ENCODE results near the gene VCAM1. TPM values are rescaled to one million over a fixed set of nuclear protein-coding genes. Genes with fewer than 3 reads are reported as not detected.

VCAM1 gene
- total and polyA plus RNA-seq, 2 experiments from 2014 or later: not detected

DNA sequence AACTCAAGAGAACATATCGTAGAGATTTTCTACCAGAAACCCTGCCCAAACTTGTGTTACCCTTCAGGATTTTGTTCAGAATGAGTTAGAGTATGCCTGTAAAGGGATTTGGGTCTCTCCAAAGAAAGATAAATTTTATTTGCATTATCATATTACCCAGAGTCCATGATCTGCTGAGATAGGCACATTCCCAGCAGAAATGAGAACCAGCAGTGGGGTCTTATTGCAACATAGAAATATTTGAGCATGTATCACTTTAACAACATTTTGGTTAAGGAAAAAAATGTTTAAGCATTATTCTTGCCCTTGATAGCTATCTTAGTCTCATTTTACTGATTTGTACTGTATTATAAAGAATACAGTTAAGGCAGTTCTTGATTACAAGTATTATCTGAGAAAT lies 10.6 kb downstream of the VCAM1 start (continued):
- no peak for TF ChIP-seq NANOG (IDR thresholded peaks at IDR 0.05; ENCODE audit: borderline replicate concordance)
- TF ChIP-seq, protein P1, sequence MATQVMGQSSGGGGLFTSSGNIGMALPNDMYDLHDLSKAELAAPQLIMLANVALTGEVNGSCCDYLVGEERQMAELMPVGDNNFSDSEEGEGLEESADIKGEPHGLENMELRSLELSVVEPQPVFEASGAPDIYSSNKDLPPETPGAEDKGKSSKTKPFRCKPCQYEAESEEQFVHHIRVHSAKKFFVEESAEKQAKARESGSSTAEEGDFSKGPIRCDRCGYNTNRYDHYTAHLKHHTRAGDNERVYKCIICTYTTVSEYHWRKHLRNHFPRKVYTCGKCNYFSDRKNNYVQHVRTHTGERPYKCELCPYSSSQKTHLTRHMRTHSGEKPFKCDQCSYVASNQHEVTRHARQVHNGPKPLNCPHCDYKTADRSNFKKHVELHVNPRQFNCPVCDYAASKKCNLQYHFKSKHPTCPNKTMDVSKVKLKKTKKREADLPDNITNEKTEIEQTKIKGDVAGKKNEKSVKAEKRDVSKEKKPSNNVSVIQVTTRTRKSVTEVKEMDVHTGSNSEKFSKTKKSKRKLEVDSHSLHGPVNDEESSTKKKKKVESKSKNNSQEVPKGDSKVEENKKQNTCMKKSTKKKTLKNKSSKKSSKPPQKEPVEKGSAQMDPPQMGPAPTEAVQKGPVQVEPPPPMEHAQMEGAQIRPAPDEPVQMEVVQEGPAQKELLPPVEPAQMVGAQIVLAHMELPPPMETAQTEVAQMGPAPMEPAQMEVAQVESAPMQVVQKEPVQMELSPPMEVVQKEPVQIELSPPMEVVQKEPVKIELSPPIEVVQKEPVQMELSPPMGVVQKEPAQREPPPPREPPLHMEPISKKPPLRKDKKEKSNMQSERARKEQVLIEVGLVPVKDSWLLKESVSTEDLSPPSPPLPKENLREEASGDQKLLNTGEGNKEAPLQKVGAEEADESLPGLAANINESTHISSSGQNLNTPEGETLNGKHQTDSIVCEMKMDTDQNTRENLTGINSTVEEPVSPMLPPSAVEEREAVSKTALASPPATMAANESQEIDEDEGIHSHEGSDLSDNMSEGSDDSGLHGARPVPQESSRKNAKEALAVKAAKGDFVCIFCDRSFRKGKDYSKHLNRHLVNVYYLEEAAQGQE (IDR thresholded peaks at IDR 0.05; ENCODE audit: unreplicated experiment): no peak

- Mint-ChIP-seq H3K27me3 (ENCODE audit: insufficient read depth, low read depth, poor library complexity) (no peaks in the 10 kb centered on the region), H3K4me1 (no peaks in the 10 kb centered on the region; the same call in 2 of the 3 replicates), H3K36me3 (ENCODE audit: low read depth) (no peaks in the 10 kb centered on the region), H3K4me3 (no peak overlapping the region), H3K9me3 (no peaks in the 10 kb centered on the region), H3K27ac (no peak overlapping the region)
- Histone ChIP-seq H4K20me1 (replicated peaks; ENCODE audit: insufficient read depth) (no peaks in the 10 kb centered on the region), H3F3A (replicated peaks; ENCODE audit: low read depth) (no peaks in the 10 kb centered on the region), H3K36me3 (ENCODE audit: insufficient read depth) (no peaks in the 10 kb centered on the region), H3K27me3 (ENCODE audit: insufficient read depth) (no peaks in the 10 kb centered on the region), H3K4me1 (ENCODE audit: insufficient read depth) (no peaks in the 10 kb centered on the region), H3K4me3 (no peak overlapping the region), H3K79me2 (replicated peaks; ENCODE audit: insufficient read depth) (no peaks in the 10 kb centered on the region), H3K4me2 (no peak overlapping the region), H2AFZ (no peak overlapping the region), H3K27ac (ENCODE audit: low read depth) (no peak overlapping the region), H3K9me2 (ENCODE audit: insufficient read depth) (0 out of 2 replicates have a peak, but pooled peaks cover 2% of the 10 kb centered on the region)
- ATAC-seq: no peak
- TF ChIP-seq ZNF114 (CRISPR knock-in tag; IDR thresholded peaks at IDR 0.05) (no peak), EZH2phosphoT487 (IDR thresholded peaks at IDR 0.05; ENCODE audit: unreplicated experiment) (no peak), JUNB (IDR thresholded peaks at IDR 0.05; ENCODE audit: unreplicated experiment) (no peak), POLR2AphosphoS5 (IDR thresholded peaks at IDR 0.05; ENCODE audit: low read depth) (no peak), ETS1 (IDR thresholded peaks at IDR 0.05) (no peak)
- TF ChIP-seq, protein P2, sequence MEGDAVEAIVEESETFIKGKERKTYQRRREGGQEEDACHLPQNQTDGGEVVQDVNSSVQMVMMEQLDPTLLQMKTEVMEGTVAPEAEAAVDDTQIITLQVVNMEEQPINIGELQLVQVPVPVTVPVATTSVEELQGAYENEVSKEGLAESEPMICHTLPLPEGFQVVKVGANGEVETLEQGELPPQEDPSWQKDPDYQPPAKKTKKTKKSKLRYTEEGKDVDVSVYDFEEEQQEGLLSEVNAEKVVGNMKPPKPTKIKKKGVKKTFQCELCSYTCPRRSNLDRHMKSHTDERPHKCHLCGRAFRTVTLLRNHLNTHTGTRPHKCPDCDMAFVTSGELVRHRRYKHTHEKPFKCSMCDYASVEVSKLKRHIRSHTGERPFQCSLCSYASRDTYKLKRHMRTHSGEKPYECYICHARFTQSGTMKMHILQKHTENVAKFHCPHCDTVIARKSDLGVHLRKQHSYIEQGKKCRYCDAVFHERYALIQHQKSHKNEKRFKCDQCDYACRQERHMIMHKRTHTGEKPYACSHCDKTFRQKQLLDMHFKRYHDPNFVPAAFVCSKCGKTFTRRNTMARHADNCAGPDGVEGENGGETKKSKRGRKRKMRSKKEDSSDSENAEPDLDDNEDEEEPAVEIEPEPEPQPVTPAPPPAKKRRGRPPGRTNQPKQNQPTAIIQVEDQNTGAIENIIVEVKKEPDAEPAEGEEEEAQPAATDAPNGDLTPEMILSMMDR (conservative IDR thresholded peaks at IDR 0.05; ENCODE audit: low read depth in 2 of 2): no peak
- TF ChIP-seq, protein P1 (IDR thresholded peaks at IDR 0.05; ENCODE audit: unreplicated experiment): no peak
- no peak for DNase-seq (ENCODE audit: low spot score)
These were observed 11.8 kb downstream of the VCAM1 start for GRCh38 chr1:100731309-100731708.
